NOMO-1 (cell line): Measurements from ENCODE around the gene CAVIN2.
"Not testable (repeated sequence)": the region's sequence is repeated elsewhere in the genome, so short reads cannot be mapped to it uniquely, and the experiment has no call there.

ENCODE experiments used
- DNase-seq, 2 experiments: peaks; one replicate each; lab custom pipeline; 2025; ENCODE audit not compliant: unreplicated experiment in 2 of 2; lab: John Stamatoyannopoulos, UW

CAVIN2 gene

GRCh38 chr2:191803007-191803406, 43.9 kb downstream of the CAVIN2 start:
- no peak for DNase-seq

DNA sequence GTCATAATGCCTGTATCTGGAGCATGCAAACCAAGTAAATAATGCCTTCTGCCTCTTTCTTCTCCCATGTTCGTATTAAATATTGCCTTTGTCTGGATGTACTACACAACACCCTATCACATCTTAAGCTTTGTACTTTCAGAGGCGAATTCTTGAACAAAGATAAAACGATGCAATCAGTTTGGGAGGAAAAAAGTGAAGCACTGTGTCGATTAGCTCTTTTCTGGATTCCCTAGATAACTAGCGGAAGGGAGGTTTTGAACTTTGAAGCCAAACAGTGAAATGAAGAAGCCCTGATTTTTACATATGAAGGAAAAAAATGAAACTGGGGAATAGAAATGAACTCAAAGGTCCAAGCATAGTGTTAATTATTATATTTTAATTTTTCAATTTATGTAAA, 44.7 kb downstream of the CAVIN2 start:
- DNase-seq = no peak

GRCh38 chr2:191800874-191801273, 46.0 kb downstream of the CAVIN2 start:
- DNase-seq = no peak

- DNase-seq = no peak
Measured at GRCh38 chr2:191799526-191799925, 47.4 kb downstream of the CAVIN2 start.

DNA sequence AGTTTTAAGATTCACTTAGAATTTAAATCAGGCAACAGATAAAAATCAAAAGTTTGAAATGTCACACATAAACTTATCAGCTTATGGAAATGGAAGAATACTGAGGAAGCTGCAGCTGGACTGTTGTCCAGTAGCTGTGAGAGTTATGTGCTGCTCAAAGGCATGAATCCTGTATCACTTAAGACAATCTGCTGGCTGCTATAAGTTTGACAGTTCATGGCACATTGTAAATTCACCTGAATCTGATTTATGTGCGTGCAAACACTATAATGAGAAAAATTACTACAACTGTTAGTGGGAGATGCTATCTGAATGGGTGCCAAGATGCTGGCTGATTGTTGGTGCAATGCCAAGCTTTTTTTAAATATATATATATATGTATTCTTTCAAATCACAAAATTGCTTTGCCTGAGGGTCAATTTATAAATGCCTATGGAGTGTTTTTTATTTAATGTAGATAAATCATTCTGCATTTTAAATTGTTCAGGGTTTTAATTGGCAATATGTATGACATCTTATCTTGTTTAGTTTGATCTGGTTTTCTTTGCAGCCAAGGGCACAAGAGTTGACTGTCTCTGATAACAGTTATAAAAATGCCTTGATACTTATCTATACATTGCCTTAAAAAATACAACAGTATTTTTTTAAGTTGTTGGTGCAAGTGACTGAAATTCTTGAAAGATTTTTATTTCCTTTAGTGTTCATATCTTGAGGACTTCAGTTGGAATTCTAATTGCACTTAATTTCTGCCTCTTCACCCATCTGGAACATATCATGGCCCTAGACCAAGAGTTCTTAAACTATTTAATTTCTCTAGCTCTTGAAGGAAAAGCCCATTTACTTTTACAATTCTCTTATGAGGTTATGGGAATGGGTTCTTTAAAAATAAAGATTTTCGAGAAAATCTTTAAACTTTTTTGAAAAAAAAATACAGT, 48.7 kb downstream of the CAVIN2 start:
- DNase-seq = no peak

- no peak for DNase-seq
Measured at GRCh38 chr2:191797500-191797899, 49.4 kb downstream of the CAVIN2 start.

DNA sequence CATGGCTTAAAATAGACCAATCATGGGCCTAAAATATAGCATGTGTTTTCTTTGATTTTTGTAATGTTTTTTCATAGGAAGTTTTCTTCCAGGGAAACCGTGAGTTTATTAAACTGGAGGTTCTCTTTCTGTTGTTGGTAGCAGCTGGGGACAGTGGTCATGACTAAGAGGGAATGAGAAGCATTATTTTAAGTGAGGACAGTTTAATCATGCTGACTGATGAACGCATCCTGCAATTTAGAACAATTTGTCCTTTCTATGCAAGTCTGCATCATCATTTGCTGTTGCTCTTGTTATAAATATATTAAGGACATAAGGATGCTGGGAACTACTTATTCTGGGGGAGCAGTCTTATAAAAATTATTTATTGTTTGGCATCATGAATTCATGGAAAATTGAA, 51.2 kb downstream of the CAVIN2 start:
- no peak for DNase-seq

DNA sequence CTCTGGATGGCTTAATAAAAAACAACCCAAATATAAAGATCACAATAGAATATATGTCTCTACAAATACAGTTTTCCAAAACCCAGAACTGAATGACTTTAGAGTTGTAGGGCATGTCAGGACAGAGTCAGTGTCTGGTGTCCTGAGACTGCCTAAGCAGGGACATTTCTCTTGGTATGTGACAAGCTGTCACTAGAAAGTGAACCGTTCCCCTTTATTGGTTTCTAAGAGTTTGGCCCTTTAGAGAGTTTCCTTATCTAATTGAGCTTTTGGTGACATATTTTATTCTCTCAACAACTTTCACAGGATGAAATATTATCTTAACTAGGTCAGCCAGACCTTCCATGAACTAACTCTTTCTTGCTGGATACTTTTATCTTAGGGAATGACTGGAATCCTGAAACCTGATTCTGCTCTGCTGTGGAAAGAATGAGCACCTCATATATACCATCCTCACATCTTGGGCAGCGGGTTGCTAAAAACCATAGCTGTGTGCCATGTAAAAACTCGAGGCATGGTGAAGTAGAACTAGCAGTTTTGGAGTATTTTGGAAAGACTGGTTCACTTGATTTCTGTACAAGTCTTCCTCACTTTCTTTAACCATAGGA, 54.8 kb downstream of the CAVIN2 start:
- DNase-seq = no peak

GRCh38 chr2:191790737-191791136, 56.2 kb downstream of the CAVIN2 start:
- DNase-seq = no peak

DNA sequence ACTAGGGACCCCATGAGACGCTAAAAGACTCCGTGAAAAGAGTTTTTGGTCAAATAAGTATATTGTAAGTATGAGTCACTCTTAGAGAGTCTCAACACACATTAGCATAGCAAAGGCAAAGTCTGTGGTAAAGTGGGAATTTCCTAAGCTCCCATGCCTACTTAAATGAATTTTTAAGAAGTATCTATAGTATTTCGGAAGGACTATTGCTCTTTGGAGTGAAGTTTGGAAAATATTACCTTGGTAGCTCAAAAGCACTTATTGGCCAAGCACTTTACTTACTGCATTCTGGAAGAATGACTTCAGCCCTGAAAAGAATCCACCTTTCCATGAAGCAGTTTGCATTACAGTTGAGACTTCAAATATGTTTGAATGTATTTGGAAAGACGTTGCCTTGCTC, 57.1 kb downstream of the CAVIN2 start:
- DNase-seq = no peak

DNA sequence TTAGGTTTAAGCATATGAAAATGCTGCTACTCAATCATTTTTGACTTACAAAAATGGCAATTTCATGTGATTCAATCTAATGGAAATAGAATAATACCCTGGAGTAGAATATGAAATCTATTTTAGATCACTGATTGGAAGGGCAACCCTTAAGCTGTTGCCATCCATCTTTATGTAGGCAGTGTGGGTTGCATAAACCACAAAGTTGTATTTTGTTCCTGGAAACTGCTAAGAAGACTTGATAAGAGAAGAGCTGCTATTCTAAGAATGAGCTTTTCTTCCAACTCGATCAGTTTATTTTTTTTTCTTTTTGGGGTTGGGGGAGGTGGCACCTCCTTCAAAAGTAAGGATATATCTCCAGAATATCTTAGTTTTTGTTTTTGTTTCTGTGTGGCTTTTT, 60.2 kb downstream of the CAVIN2 start:
- no peak for DNase-seq

- not testable (repeated sequence) for DNase-seq
Measured at GRCh38 chr2:191785651-191786050, 61.2 kb downstream of the CAVIN2 start.
